Measurements from ENCODE around the gene MPHOSPH9.

DNA sequence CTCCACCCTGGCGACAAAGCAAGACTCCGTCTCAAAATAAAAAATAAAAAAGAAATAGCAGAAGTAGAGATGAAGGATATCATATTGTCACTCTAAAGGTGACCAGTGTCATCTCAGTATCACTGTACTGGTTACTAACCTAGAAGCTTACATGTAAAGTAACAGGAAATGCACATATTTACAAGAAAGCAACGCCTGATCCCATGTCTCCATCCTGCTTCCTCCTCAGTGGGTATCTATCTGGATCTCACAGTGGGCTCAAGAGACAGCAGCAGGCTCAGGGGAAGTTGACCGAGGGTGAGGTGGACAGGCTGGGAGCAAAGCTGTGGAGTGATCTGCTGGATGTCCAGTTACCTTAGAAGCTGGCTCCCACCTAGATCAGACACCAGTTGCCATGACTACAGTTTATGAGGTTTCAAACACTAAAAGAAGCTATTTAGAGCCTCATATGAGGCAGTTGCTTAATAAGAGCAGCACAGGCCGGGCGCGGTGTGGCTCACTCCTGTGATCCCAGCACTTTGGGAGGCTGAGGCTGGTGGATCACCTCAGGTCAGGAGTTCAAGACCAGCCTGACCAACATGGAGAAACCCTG is 10.8 kb upstream of the MPHOSPH9 start:
- TF ChIP-seq, protein P1, sequence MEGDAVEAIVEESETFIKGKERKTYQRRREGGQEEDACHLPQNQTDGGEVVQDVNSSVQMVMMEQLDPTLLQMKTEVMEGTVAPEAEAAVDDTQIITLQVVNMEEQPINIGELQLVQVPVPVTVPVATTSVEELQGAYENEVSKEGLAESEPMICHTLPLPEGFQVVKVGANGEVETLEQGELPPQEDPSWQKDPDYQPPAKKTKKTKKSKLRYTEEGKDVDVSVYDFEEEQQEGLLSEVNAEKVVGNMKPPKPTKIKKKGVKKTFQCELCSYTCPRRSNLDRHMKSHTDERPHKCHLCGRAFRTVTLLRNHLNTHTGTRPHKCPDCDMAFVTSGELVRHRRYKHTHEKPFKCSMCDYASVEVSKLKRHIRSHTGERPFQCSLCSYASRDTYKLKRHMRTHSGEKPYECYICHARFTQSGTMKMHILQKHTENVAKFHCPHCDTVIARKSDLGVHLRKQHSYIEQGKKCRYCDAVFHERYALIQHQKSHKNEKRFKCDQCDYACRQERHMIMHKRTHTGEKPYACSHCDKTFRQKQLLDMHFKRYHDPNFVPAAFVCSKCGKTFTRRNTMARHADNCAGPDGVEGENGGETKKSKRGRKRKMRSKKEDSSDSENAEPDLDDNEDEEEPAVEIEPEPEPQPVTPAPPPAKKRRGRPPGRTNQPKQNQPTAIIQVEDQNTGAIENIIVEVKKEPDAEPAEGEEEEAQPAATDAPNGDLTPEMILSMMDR (IDR thresholded peaks at IDR 0.05): no peak
- no peak for TF ChIP-seq POLR2A (IDR thresholded peaks at IDR 0.05)
